Measurements from ENCODE around the gene TOM1L2.
"Not testable (repeated sequence)": the region's sequence is repeated elsewhere in the genome, so short reads cannot be mapped to it uniquely, and the experiment has no call there.

The TOM1L2 gene

GRCh38 chr17:17919169-17920107 lies 52.8 kb downstream of the TOM1L2 start:
- DNase-seq, result peak; percentile 75

GRCh38 chr17:17917394-17917793 lies 54.8 kb downstream of the TOM1L2 start:
- DNase-seq, result no peak

- no peak for DNase-seq
Measured at GRCh38 chr17:17915183-17915582, 57.0 kb downstream of the TOM1L2 start.

- peak; percentile 50 for DNase-seq
Measured at GRCh38 chr17:17913695-17914332, 58.4 kb downstream of the TOM1L2 start.

- not testable (repeated sequence) for DNase-seq
Measured at GRCh38 chr17:17912336-17912735, 59.9 kb downstream of the TOM1L2 start.

- DNase-seq, result no peak
Measured at GRCh38 chr17:17911001-17911613, 61.1 kb downstream of the TOM1L2 start.

- no peak for DNase-seq
Measured at GRCh38 chr17:17910060-17910459, 62.1 kb downstream of the TOM1L2 start.

GRCh38 chr17:17909078-17909477 lies 63.1 kb downstream of the TOM1L2 start:
- DNase-seq, result no peak

- no peak for DNase-seq
Measured at GRCh38 chr17:17907469-17907868, 64.7 kb downstream of the TOM1L2 start.

GRCh38 chr17:17906418-17907215 lies 65.6 kb downstream of the TOM1L2 start:
- DNase-seq, result no peak

GRCh38 chr17:17905036-17905320 lies 67.2 kb downstream of the TOM1L2 start:
- DNase-seq, result no peak

- DNase-seq, result no peak
Measured at GRCh38 chr17:17904166-17905035, 67.8 kb downstream of the TOM1L2 start.

- DNase-seq, result no peak
Measured at GRCh38 chr17:17902877-17903276, 69.3 kb downstream of the TOM1L2 start.

- no peak for DNase-seq
Measured at GRCh38 chr17:17902376-17902775, 69.8 kb downstream of the TOM1L2 start.

- DNase-seq, result no peak
Measured at GRCh38 chr17:17900615-17901520, 71.3 kb downstream of the TOM1L2 start.

GRCh38 chr17:17899486-17899885 lies 72.7 kb downstream of the TOM1L2 start:
- DNase-seq, result no peak

GRCh38 chr17:17898673-17899072 lies 73.5 kb downstream of the TOM1L2 start:
- DNase-seq, result no peak

GRCh38 chr17:17897442-17897841 lies 74.8 kb downstream of the TOM1L2 start:
- DNase-seq, result no peak

- no peak for DNase-seq
Measured at GRCh38 chr17:17896746-17897145, 75.5 kb downstream of the TOM1L2 start.

GRCh38 chr17:17893801-17894644 lies 78.2 kb downstream of the TOM1L2 start:
- no peak for DNase-seq

Data from stimulated activated CD8-positive, alpha-beta memory T cell treated with anti-CD3 and anti-CD28 coated beads, Interleukin-4, amount 100 ng/mL, for 48 hours (primary cell).